HG03103 (cell line): ENCODE results near the gene CD7.

ENCODE experiments used
- ATAC-seq: cut with Tn5 transposase; IDR thresholded peaks from one replicate; pipeline ENCODE4 v1.9.1; 2021; ENCODE audit warnings: low read depth; ENCODE audit not compliant: unreplicated experiment

CD7 gene

DNA sequence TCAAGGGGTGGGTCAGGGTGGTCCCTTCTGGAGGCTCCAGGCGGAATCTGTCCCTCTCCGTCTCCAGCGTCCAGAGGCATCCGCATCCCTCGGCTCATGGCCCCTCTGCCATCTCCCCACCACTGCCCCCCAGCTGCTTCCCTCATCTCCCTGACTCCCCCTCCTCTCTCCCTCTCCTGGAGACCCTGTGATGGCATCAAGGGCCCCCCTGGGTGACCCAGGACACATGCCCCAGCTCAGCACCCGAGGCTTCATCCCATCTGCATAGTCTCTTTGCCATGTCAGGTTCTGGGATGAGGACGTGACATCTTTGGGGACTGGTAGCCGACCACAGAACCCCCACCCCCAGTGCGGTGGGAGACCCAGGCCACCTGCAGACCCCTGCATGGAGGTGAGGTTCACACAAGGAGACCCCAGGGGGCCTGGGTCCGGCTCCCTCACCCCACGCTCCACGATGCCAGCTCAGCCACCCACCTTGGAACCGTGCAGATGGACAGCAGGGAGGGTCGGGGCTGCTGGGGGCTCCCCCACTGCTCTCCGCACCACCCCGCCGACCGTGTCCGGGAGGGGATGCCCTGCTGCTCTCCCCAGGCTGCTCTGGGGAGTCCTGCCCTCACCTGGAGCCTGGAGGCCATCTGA lies 12.4 kb upstream of the CD7 start:
- no peak for ATAC-seq

DNA sequence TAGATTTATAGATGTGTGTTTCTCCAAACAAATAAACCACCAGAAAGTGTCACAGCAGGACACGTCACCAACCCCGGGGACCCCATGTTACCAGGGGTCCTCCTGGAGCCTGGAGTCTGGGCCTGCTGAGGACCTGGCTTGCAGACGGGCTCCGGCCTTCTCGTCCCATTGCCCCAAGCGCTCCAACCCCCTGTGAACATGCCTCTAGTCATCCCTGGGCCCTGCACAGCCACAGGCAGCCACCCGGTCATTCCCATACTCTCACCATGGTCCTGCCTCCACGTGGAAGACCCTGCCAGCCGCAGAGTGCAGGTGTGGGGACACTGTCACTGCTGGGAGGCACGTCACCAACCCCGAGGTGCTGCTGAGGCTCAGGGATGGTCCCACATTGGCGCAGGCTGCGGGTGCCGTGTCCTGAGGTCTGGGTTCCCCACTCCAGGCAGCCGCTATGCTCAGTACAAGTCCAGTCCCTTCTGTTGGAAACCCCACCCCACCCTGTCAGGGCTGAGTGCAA lies 11.6 kb upstream of the CD7 start:
- no peak for ATAC-seq

DNA sequence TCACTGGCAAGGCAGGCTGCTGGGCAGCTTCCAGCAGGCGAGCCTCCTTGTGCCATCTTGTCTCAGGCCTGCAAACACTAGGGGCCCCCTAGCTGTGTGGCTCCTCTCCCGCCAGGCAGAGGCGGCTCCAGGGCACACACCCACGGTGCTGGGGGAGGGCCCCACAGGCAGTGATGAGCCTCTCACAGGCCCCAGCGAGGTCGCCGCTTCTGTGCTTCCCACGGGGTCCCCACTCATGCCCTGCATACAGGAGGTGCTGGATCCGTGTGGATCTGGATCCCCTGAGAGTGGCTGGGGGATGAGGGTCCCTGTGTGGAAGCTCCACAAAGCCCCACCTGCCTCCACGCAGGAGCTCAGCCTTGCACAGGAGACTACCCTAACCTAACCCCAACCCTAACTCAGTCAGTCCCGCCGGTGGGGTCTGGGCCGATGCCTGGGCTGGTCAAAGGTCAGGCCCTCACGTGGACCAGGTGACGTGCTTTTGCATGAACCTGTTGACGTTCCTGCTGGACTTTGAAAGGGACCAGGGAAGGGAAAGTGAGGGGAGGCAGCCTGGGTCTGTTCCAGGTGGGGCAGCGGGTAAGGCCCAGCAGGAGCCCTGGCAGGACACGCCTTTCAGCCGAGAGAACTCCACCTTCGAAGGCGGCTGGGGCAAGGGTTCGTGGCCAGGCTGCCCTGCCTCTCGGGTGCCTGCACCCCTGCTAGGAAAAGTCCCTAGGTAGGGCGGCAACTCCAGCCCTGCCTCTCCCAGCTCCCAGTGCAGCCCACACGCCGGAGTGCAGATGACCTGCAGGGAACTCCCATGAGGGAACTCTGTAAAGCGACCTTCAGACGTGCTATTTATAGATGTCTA lies 11.0 kb upstream of the CD7 start:
- ATAC-seq = no peak

DNA sequence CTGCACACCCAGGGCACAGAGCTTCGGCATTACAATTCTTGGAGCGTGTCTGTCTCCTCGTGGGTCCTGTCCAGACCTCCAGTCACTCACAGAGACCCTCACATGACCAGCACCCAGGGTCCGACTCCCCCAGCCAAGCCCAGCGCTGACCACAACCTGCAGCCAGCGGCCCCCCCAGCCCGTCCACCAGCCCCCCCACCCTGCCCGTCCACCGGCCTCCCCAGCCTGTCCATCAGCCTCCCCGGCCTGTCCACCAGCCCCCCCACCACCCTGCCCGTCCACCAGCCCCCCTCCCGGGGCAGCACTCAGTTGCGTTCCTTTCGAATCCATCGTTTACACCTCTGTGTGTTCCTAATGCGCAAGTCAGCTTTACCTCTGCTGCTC lies 10.3 kb upstream of the CD7 start:
- ATAC-seq = no peak

DNA sequence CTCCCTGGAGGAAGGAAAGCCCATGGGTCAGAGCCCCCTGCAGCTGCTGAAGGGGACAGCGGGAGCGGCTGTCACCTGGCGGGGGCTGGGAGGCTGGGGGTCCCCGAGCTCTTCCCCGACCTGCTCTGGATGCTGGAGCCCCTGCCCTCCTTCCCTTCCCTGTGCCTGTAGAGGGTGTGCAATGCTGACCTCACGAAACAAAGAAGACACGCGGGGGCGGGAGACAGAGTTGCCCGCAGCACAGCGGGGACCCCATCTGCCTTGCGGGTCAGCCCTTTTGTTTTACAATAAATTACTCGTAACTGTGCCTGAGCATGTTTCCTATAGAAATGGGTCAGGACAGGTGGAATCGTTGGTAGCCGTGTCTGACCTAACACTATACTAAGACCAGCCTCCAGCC lies 9.9 kb upstream of the CD7 start:
- no peak for ATAC-seq

DNA sequence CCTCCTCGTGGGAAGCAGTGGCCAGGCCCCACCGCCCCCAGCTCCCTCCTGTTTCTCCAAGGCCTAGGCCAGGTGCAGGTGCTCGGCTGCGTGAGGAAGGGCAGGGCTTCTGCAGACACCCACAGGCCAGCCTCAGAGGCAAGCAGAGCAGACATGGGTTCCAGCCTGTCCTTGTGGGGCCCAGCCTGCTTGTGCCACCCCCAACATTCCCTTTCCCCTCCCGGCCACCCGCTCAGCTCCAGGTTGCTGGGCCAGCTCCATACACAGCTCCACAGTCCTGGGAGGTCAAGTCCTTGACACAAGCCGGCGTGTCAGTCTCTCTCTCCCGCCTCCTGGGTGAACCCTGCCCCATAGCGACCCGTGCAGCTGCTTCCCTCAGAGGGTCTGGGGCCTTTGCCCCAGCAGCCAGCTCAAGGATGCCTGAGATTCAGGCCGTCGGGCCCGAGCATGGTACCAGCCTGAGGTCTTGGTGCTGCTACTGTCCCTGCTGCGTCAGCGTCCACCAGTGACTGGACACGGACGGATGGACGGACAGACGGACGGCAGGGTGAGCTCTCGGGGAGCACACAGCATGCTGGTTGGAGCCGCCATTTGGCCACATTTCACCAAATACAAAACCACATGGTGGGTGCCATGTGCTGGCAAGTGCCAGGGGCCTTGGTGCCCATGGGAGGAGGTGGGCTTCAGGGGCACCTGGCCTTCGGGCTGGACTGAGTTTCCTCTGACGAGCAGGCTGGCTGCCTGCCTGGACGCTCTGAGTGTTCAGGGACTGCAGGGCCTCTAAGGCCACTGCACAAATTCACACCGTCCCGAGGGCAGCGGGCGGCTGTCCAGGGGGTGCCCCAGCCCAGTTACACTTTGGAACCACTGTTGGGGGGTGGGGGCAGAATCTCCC lies 8.1 kb upstream of the CD7 start:
- ATAC-seq = no peak

DNA sequence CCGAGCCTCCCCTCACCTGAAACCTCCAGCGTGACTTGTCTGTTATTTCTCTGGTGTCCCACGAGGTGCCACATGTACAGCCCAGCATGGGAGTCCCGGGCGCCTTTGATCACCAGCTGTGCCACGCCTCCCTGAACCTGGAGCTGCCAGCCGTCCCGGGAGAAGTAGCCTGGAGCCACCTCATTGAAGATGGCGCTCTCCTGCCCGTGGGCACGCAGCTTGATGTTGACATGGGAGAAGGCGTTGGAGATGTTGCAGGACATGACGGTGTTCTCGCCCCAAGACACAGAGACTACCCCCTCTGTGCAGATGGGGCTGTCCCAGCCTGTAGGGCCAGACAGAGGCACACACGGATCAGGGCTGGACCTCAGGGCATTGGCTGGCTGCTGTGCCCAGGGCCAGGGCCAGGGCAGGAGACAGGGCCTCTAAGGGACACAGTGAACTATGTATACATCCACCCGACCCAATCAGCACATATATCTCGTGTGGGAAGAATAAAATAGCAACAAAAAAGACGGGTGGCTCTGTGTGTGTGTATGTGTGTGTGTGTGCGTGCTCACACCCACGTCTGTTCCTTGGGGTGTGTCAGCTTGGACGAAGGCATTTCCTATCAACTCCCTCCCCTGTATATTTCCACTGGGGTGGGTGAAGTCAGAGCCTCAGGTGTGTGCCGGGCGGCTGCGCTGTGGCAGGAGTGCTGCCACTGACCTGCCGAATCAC lies 7.3 kb upstream of the CD7 start:
- no peak for ATAC-seq

DNA sequence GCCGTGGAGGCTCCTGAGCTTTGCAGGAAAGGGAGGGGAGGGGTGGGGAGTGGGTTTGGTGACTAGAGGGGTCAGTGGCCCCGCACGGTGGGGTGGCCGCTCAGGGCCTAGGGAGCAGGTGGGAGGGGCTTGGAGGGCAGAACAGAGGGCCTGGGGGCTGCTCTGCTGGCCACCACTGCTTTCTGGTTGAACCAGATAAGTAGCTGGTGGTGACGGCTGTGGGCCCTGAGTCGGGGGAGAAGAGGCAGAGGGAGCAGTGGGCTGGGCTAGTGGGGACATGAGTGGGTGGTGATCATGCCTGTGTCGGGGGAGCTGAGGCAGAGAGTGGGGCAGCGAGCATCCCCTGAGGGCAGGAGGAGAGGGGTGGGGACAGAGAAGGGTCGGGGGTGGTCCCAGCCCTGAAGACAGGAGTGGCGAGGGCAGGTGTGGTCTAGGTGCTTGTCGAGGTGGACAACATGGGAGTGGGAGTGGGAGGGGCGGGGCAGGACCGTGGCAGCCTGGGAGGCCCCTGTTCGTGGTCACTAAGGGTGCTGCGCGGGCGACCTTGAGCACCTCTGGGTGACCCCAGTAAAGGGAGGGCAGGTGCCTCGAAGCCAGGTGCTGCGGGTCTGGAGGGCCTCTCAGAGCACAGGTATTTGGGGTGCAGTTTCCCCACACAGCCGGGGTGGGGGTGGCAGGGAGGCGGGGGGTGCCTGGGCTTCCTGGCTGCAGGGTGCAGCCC lies 6.3 kb upstream of the CD7 start:
- no peak for ATAC-seq

DNA sequence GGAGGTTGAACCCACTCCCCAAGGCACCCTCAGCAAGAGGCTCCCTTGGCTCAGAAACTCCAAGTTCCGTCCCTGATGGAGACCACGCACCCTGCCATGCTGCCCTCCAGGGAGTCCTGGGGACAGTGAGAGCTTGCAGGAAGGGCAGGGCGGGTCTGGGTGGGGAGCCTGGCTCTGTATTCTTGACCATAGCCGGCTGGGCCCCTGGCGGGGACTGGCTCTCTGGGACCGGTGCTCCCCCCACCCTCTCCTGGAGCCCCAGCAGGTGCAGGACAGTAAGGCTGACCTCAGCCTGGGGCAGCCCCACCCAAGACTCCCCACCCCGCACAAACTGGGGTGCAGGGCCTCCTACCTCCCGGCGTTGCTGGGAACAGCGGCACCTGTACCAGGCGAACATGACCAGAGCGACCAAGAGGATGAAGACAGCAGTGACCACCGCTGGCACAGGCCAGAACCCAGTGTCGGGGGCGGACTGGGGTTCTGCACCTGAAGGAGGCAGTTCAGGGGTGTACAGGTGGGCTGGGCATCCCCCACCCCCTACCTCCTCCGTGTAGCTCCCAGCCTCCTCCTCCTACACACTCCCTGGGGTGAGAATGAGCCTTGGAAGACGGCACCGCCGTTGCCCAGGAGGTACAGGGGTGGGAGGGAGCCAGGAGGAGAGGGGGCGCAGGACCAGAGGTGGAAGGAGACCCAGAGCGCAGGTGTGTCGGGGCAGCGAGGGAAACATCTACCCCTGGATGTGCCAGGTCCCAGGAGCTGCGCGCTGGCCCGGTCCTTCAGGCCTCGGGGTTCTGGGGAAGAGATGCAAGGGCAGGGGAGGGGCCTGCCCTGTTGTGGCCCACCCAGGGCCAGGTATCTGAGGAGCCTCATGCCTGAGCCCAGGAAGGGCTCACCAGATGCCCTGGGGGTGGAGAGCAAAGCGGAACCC lies 5.4 kb upstream of the CD7 start:
- no peak for ATAC-seq

DNA sequence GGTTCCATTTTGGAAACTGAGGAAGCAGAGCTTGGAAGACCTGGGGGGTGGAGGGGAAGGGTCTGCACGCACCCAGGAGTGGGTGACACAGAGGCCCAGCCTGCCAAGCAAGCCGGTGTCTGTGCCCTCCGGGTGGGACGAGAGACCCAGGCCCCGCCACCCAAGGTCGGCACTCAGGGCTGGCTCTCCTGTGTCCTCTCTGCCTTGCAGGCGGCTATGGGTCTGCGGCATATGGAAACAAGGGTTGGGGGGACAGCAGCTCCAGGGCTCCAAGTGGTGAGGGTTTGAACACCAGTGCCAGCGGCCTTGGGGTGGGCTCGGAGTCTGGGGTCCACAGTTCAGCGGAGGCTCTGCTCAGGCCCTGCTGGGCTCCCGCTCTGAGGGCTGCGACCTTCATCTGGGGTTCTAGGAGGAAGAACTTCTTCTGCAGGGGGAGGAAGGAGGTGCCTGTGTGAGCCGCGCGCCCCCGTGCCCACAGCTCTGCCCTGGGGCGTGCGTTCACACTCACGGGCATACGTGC lies 4.6 kb upstream of the CD7 start:
- ATAC-seq = no peak

DNA sequence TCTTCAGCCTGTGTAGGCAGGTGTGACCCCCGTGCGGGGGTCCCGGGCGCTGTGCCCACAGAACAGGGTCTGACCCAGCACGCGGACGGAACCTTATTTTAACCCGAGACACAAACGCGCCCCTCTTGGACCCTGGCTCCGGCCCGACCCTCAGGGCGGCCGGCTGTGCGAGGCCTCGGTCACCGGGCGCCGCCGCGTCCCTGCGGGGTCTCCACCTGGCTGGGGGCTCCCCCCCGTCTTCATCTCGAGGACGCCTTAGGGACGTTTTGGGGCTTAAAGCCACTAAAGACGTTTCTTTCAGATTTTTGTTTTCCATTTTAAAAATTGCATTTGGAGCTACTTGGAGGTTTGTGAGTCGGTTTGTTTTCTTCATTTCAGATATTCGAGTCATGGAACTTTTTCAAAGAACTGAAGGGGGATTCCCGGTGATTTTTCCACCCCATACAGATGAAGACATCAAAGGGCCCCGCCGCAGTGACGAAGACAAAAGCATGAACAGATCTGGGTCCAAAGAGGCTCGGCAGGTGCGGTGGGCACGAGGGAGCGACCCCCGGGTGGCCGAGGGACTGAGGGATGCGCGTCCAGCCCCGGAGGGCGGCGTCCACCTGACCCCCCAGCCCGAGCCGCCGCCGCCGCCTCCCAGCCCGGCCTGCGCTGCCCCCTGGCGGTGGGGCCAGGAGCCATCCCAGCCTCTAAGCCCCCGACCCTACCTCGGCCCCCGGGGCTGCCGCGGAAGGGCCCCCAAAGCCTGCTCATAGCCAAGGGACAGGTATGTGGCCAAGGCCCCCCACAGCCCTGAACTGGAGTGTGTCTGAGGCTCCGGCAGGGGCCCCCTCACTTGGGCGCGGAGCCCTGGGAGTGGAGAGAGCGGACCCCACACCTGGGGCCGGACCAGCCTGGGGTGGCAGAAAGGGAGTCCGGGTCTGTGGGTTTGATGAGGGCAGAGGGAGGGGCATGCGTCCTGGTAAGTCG lies 3.8 kb upstream of the CD7 start:
- ATAC-seq = no peak

DNA sequence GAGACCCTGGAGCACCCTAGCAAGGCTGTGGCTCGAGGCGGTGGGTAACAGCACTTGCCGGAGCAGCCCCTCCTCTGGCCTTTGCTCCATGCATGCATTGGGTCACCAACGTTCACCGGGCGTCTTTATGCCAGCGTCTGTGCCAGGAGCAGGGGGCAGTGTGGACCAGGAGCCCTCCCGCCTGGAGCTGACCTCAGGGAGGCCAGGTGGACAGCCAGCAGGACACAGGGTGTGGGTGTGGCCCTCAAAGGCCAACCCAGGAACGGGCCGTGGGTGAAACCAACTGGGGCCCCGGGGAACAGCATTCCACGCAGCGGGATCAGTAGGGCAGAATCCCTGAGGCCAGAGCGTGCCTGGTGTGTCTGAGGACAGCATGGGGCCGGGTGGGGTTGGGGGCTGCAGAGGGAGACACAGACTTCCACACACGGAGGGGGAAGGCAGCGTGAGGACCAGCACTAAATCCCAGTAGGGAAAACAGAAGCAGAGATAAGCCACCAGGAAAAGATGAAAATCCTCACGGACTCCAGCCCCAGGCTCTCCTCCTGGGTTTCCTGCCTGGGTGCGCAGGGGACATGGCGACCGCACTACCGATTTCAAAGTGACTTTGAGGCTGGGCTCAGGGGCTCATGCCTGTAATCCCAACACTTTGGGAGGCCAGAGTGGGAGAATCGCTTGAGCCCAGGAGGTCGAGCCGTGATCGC lies 2.9 kb upstream of the CD7 start:
- ATAC-seq = no peak

DNA sequence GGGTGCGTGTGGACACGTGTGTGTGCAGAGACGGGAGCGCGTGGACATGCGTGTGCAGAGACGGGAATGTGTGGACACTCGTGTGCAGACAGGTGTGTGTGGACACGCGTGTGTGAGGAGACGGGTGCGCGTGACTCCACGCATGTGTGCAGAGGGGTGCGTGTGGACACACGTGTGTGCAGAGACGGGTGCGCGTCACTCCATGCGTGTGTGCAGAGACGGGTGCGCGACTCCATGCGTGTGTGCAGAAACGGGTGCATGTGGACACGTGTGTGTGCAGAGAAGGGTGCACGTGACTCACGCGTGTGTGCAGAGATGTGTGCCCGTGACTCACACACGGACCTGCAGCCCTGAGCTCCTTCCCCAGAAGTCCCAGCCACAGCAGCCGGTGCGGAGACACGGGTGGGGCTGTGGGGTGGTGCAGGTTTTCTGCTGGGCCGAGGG lies 2.2 kb upstream of the CD7 start:
- no peak for ATAC-seq

DNA sequence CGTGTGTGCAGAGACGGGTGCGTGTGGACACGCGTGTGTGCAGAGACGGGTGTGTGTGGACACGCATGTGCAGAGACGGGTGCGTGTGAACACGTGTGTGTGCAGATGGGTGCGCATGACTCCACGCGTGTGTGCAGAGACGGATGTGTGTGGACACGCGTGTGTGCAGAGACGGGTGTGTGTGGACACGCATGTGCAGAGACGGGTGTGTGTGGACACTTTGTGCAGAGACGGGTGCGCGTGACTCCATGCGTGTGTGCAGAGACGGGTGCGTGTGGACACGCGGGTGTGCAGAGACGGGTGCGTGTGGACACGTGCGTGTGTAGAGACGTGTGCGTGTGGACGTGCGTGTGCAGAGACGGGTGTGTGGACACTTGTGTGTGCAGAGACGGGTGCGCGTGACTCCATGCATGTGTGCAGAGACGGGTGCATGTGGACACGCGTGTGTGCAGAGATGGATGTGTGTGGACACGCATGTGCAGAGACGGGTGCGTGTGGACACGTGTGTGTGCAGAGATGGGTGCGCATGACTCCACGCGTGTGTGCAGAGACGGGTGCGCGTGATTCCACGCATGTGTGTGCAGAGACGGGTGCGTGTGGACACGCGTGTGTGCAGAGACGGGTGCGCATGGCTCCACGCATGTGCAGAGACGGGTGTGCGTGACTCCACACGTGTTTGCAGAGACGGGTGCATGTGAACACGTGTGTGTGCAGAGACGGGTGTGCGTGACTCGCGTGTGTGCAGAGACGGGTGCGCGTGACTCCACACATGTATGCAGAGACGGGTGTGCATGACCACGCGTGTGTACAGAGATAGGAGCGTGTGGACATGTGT lies 1.6 kb upstream of the CD7 start:
- ATAC-seq = no peak

DNA sequence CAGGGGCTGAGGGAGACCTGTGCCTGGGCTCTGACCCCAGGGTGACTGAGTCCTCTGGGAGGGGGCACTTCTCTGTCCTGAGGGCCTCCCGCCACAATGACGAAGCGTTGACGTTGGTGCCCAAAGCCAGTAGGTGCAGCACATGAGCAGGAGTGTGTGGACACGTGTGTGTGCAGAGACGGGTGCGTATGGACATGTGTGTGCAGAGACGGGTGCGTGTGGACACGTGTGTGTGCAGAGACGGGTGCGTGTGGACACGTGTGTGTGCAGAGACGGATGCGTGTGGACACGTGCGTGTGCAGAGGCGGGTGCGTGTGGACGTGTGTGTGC lies 726 bp upstream of the CD7 start:
- no peak for ATAC-seq
